ENCODE results near the gene RNF113B.

The RNF113B gene

DNA sequence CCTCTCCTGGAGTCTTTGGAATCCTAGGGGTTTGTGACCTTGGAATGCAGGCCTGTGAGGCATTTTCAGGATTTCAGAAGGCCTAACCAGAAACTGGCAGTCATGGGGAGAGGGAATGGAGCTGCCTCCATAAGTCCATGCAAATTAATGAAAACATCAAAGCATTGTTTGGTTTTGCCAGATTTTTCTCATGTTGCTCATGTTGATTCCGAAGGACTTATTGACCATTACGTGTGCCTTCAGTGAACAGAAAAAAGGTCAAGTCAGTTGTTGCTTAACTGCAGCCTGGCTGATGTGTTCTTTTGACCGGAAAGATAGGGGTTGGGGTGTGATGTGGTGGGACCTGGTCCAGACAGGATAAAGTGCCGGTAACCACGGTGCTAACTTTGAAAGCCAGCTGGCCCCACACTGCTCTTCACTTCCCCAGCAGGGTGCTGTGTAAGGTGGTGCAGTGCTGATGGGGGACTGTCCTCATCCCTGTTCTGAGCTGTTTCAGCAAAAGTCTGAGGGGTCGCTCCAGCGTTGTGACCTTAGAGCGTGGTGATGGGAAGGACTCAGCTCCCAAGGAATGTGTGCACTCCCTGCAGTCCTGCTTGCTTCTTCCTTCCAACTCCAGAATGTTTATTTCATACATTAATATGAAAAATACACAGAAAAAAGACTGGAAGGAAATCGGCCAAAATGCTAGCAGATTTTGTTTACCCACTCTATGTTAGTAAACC lies 3.5 kb downstream of the RNF113B start:
- no peak for DNase-seq

DNA sequence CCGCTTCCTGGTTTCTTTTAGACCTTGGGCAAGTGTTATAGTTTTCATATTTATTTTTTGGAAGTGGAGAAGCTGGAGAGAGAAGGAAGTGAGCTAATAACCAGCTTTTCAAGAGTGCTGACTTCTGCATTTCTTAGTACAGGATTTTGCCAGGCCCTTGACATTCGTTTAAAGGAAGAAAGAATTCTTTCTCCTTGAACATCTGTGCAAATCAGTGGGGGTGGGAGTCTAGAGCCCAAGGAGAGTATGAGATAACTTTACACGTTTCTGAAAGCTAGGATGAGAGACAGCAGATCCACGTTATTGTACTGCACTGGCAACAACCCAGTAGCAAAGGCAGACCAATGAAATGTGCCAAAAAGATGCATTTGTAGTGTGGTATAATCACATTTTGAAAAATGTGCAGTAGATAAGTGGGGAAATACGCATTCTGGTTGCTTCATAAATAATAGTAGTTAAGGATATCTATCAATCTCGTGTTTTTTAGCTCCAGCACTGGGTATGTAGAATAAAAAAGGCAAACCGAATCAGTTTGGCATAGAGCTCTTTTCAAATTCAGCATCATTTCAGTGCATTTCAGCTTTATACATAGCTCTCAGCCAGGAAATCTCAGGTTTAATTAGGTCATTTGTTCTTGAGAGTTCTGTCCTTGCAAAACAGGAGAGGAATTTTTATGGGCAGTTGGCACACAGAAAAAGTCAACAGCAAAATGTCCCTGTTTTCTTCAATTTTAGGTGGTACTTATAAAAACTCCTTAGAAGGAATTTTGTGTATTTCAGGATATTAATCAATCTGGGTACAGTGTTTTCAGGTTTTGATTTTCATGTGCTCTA lies 4.3 kb downstream of the RNF113B start:
- no peak for DNase-seq

DNA sequence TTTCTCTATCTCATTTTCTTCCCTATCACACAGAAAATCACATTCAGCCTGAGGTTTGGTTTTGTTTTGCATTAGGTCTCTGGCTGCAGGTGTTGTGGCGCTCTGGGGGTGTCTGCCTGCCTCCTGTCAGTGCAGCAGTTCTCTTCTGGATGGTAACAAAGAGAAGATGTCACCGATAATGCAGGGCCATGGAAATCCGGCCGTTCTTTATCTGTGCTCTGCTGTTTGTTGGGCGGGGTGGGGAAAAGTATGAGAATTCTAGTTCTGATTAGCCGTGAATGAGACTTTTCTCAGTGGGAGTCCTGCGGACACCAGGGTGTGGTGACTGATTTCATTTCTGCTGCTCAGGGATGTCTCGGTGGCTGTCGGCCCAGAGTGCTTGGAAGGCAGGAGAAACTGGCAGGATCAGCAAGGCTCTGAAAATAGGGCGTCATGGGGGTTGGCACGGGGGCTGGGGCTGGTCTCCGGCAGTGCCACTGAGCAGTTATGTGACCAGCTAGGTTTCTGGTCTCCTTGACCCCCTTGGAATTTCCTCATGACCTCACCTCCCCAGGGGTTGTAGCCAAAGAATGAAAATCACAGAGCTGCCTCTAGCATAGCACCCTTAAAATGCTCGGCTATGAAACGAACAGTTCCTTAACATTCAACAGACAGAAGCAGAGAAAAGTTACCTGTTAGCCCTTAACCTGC lies 5.0 kb downstream of the RNF113B start:
- no peak for DNase-seq

DNA sequence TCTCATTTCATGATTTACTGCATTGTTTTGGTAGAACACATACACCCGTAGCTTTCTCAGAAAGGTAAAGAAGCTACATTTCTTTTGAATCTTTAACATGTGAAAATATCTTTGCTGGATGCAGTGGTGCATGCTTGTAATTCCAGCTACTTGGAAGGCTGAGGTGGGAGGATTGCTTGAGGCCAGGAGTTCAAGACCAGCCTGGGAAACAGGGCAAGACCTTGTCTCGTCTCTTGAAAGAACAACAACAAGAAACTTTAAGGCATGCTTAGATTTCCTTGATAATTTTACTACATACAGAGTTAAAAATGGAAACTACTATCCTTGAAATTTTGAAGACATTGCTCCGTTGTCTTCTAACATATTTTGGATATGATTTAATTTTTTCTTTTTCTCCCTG lies 7.7 kb downstream of the RNF113B start:
- no peak for DNase-seq

DNA sequence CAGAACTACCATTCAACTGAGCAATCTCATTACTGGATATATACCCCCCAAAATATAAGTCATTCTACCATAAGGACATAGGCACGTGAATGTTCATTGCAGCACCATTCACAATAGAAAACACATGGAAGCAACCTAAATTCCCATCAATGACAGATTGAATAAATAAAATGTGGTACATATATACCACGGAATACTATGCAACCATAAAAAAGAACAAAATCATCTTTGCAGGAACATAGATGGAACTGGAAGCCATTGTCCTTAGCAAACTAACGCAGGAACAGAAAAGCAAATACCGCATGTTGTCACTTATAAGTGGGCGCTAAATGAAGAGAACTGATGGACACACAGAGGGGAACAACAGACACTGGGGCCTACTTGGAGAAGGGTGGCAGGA lies 14.1 kb downstream of the RNF113B start:
- DNase-seq: no peak

DNA sequence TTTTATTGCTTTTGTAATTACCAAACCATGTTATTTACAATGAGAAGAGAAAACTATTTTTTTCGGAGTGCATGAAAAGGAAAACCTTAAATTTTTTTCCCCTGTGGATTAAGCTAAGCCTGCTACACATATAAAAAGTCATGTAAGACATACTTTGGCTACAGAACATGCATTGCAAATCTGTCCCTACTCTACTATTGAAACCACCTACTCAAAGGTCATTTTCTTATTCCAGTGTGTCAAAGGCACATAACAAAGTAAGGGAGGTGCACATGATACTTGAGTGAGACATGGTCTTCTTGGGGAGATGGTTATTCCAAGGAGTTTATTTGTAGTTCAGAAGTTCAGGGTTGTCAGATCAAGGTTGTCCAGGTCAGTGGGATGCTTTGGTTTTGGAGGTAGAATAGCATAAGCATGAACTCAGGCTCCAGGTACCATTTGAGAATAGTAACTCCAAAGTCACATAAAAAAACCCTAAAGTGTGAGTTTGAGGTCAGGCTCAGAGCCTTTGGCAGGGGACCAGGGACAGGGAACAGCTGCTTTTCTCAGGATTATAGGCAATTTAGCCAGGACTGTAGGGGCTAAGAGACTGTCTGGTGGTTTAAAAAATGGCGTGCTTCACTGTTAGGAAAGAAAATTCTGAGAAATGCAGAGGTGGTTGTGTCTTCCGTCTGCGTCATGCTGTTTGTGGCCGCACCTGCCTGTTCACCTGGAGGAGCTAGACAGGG lies 18.7 kb downstream of the RNF113B start:
- DNase-seq: peak in 1 of 2 experiments; percentile 50

DNA sequence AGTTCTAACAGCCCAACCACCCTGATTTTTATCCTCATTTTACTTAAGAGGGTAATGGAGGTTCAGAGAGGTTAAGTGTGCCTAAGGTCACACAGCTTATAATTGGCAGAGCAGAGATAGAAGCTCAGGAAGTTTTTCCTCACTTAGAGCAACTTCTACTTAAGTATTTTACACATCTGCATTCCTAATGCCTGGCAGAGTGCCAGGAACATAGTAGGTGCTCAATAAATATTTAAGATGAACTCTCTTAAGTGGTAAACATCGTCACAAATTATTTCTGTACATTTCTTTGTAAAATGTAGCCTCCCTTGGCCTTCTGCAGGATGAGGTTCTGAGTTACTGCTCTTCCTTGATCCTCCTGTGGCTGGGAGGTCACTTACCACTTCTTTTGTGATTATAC lies 19.5 kb downstream of the RNF113B start:
- no peak for DNase-seq

DNA sequence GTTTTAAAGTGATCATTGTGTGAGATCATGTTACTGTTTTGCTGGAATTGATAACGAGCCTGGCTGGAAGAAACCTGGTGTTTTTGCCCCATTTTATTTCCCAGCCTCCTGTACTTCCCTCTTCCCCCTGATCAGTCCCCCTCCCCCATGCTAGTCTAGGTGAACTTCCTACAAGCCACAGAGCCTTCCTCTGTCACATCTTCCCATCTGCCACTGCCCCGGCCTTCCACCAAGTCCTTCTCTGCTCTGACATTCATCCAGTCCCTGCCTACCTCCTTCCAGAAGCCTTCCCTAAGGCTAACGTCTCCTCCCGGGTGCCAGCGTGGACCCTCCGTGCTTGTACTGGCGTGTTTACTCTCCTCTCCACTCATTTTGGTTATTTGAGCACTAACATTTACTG lies 19.9 kb downstream of the RNF113B start:
- DNase-seq: peak; percentile 17 to 35

DNA sequence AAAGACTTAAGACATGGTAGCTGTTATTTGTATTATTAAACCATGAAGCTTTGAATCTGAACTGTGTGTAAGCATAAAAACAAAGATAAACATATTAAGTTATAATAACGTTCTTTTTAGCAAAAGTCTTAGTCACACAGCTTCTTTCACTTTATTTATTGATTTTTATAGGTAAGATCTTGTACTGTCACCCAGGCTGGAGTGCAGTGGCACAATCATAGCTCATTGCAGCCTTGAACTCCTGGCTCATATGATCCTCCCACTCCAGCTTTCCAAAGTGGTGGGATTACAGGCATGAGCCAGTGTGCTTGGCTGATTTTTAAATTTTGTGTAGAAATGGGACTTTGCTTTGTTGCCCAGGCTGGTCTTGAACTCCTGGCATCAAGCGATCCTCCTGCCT lies 20.8 kb downstream of the RNF113B start:
- no peak for DNase-seq

DNA sequence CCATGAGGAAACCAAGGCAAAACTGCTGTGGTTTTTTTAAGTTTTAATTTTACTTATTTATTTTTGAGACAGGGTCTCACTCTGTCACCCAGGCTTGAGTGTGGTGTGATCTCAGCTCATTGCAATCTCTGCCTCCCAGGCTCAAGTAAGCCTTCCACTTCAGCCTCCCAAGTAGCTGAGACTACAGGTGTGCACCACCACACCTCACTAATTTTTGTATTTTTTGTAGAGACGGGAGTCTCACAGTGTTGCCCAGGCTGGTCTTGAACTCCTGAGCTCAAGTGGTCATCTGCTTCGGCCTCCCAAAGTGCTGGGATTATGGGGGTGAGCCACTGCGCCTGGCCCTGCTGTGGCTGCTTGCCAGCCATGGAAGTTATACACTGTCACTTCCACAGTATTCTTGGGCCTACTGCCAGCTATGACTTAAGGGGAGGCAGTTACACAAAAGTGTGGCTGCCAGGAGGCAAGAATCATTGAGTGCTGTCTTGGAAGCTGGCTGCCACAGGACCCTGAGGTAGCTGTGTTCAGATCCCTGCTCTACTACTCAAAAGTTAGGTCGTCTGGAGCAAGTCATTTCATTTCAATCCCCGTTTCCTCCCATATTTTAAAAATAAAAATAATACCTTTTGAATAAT lies 21.5 kb downstream of the RNF113B start:
- peak; percentile 1 to 21 for DNase-seq

DNA sequence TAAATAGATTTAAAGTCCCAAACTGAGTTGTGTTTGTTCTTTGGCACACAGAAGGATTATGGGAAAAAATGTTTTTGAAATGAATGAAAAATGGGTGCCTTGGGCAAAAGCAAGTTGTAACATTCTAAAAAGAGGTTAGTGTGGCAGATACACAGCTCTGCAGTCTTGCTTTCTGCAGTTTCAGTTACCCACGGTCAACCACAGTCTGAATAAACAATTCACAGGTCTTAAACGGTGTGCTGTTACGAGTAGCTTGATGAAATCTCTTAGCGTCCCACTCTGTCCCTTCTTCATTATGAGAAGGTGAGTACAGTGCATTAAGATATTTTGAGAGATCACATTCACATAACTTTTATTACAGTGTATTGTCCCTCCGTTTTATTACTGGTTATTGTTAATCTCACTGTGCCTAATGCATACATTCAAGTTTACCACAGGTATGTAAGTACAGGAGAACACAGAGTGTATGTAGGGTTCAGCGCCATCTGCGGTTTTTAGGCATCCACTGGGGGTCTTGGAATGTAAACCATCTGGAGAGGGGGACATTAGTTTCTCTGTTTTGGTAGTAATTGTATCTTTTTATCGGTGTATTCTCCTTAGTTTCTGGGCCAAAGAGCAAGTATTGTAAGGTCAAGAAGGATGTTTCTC lies 26.1 kb downstream of the RNF113B start:
- DNase-seq: no peak

DNA sequence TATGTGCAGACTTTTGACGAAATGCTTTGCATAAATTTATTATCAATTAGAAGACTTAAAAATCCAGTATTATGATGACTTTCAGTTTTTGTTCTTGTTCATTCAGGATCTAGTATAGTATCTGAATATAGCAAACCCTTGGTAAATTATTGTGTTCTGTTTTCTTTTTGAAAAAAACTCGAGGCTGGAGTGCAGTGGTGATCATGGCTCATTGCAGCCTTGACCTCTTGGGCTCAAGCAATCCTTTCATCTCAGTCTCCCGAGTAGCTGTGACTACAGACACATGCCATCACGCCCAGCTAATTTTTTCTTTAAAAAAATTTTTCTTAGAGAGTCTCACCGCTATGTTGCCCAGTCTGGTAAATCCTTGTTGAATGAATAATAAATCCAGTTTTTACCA lies 29.5 kb downstream of the RNF113B start:
- no peak for DNase-seq

DNA sequence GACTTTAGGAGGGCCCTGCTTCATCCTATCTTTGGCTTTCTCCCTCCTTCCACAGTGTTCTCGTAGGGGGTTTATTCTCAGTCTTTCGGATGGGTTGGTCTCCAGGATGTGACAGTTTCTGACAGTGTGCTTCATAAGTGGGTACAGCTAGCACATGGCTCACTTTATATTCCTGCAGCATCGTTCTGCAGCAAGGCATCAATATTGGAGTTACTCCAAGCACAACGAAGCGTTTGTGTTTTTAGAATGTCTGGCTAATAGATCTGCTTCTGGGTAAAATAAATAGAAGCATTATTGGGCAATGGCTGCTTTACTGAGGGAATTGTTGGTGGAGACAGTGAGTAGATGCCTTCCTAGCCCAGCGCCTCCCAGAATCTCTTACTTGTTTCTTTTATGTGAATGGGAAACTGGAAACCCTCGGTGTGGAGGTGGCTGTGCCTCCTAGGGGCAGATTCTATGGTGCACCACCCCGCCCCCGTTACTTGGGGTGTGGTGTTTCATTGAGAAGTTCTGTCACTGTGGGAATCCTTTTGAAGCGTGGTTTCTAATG lies 32.2 kb downstream of the RNF113B start:
- peak; percentile 3 to 52 for DNase-seq

DNA sequence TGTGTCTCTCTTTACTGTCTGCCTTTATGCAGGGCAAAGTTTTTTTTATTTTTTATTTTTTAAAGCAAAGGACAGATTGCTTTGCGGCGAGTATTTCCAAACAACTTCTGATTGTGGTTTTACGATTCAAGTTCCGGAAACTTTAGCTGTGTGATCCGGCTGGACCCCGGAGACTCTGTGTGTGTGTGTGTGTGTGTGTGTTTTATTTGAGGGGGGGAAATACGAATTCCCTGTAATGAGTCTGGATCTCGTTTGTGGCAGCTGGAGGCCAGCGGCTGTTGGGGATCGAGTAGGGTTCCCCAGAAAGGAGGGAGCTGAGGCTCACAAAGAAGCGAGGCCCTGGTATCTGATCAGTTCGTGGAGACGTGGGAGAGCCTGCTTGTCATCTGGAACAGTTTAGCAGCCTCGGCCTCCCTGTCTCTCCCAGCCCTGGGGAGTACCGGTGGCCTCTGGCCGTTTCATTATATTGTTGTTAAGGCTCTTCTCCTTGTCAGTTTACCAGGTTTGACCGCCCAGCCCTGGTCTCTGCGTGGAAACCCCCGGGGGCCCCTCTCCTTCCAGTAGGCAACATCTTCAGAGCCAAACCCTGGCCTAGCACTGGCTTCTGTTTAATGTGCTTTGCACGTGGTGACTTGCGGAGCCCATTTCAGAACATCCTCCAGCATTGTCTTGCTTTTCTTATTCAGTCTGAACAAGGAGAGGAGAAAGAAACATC lies 32.9 kb downstream of the RNF113B start:
- peak; percentile 4 to 27 for DNase-seq

DNA sequence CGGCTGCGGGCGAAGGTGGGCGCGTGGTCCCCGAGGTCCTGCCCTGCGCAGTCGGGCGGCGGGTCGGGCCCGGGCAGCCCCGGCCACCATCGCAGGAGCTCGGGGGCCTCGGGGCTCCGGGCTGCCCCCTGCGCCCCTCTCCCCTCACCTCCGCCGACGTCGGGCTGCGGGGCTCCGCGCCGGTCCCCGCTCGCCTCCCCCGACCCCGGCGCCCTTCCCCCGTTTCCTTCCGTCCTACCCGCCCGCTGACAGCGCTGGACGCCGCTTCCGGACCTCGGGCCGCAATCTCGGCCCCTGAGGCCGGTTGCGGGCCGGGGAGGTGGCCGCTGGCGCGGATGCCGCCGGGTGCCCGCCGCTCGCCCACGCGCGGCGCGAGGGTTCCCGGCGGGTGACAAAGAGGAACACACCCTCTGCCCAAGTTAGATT lies 33.5 kb downstream of the RNF113B start:
- DNase-seq: no peak

DNA sequence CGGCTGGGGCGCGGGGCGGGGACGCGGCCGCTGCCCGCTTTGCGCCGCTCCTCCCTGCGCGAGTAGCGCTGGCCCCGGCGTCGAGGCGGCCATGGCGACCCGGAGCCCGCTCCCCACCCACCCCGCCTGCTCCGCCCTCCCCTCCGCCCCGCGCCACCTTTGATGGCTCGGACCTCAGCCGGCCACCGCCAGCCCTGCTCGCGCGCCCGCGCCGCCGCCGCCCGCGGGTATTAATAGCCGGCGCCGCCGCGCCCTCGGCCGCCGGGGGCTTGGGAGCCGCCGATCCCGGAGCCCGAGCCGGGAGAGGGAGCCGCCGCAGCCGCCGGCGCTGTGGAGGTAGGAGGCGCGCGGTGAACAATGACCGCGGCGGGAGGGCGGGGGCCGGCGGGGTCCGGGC lies 33.9 kb downstream of the RNF113B start:
- peak in 1 of 2 experiments; percentile 28 for DNase-seq

DNA sequence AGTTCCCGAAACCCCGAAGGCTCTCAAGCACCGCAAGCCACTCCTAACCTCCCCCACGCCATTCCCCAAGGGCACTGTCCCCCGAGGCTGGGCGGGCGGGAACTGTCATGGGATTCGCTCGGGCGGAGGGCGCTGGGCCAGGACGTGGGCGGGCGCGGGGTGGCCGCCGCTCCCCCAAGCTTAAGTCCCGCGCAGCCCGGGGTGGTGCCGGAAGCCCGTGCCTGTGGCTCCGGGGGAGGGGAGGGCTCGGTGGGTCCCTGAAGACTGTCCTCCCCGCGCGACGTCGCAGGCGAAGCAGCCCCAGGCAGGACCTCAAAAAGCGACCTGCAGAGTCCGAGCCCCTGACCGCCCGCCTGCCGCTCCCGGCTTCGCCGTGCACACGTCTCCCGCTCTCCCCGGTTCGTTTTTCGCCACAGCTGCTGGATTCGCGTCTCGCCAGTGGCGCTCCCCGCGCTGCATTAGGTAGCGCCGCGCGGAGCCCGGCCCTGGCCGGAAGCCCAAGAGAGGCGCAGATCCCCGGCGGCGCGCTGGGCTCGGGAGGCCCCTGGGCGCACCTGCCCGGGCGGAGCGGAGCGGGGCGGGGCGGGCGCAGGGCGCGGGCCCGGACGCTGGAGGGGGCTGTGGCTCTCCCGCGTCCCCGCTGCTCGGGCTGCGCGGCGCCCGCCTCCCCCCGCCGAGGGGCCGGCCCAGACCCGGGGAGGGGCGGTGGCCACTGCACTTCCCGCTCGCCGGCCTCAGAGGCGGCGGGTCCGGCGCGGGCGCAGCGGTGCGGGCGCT lies 34.5 kb downstream of the RNF113B start, which contains the start of gene FARP1:
TSS of gene FARP1 (plus strand) at position 715 of the 777 bp plus-strand sequence. CDS start 70,149 bp downstream, outside the sequence.
- peak; percentile 51 to 76 for DNase-seq

DNA sequence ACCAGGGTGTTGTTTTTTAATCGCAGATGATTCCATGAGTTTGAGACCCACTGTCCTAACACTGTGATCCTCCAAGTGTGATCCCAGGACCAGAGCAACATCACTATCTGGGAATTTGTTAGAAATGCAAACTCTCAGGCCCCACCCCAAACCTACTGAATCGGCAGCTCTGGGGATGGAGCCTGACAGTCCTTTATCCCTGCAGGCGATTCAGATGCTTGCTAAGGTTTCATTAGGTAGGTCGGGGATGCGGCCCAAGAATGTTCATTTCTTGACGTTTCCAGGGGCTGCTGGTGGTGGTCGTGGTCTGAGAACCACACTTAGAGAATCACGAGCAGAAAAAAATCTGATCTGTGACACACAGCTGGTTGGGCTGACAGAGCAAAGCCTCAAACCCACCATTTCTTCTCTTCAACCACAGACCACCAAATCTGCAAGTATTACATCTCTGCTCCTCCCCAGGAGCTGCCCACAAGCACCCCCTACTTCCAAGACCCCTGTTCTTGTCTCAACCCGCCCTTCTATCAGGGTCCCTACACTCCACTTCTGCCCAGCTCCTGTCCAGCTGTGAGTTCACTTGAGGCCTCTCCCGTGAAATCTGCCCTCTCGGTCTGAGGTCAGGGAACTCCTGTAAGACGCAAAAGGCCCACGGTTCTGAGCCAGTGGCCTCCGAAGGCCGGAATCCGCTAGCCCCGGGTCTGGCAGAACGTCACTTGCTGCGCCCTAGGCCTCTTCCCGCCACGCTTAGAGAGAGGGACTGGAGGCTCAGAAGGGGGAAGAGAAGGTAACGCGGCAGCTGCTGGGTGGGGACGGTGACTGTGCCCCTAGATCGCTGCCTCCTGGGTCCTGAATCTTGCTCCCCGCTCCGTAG lies 35.3 kb downstream of the RNF113B start:
- DNase-seq: peak in 1 of 2 experiments; percentile 43

DNA sequence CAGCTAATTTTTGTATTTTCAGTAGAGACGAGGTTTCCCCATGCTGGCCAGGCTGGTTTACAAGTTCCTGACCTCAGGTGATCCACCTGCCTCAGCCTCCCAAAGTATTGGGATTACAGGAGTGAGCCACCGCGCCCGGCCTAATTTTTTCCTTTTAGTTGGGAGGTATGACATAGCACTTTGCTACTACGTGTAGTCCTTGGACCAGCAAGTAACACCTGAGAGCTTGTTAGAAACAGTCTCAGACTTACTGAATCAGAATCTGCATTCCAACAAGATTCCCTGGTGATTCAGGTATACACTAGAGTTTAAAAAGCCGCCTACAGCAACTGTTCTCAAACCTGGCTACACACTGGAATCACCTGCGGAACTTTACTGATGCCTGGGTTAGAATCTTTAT lies 36.0 kb downstream of the RNF113B start:
- DNase-seq: no peak

Data from NCI-H524 (cell line).